Immature natural killer cell (primary cell): Measurements from ENCODE around the gene CHCHD3. TPM values are rescaled to one million over a fixed set of nuclear protein-coding genes. Genes with fewer than 3 reads are reported as not detected.
A peak's percentile ranks its signal among the peaks of the same experiment; 100 is the strongest.

Experiments
- DNase-seq, 3 donors: peaks; one replicate each; pipeline ENCODE4 v3.0.0; 2022; ENCODE audit warnings: mixed read lengths in 1 of 3
- H3K27ac Mint-ChIP-seq, 6 donors: one replicate each; pipeline ENCODE4 v1.8.0; 2020; ENCODE audit warnings: mixed read lengths in 6 of 6, mild to moderate bottlenecking in 5 of 6, inconsistent platforms in 4 of 6, moderate library complexity in 3 of 6
- H3K27me3 Mint-ChIP-seq, 3 donors: one replicate each; pipeline ENCODE4 v1.8.0; 2020 to 2021; ENCODE audit warnings: low read depth in 3 of 3, mild to moderate bottlenecking in 3 of 3, mixed read lengths in 3 of 3, moderate library complexity in 3 of 3, inconsistent platforms in 1 of 3
- H3K36me3 Mint-ChIP-seq, 3 donors: one replicate each; pipeline ENCODE4 v1.8.0; 2020; ENCODE audit warnings: mixed read lengths in 3 of 3, inconsistent platforms in 2 of 3, mild to moderate bottlenecking in 2 of 3
- H3K4me1 Mint-ChIP-seq, 2 donors: one replicate each; pipeline ENCODE4 v1.8.0; 2020; ENCODE audit warnings: inconsistent platforms in 2 of 2, mild to moderate bottlenecking in 2 of 2, mixed read lengths in 2 of 2, moderate library complexity in 1 of 2
- H3K4me3 Mint-ChIP-seq, 5 donors: one replicate each; pipeline ENCODE4 v1.8.0; 2020; ENCODE audit warnings: mild to moderate bottlenecking in 5 of 5, mixed read lengths in 5 of 5, inconsistent platforms in 3 of 5, moderate library complexity in 3 of 5
- H3K9me3 Mint-ChIP-seq, 6 donors: one replicate each; pipeline ENCODE4 v1.8.0; 2020; ENCODE audit warnings: mild to moderate bottlenecking in 6 of 6, mixed read lengths in 6 of 6, inconsistent platforms in 4 of 6, moderate library complexity in 3 of 6
- polyA plus RNA-seq, 3 donors: library from polyadenylated mRNA; unstranded; fragments of 300-500 nt; fragmentation: Illumina TruSeq; gene quantifications; one replicate each; pipeline ENCODE4 v1.2.3, GENCODE V29; 2021

Gene CHCHD3
- polyA plus RNA-seq, 3 donors from 2014 or later: 57.8 to 65.9 (median 61.4) TPM

GRCh38 chr7:133064082-133064820 lies 17.6 kb downstream of the CHCHD3 start:
- no peaks in the 10 kb centered on the region for H3K27me3 Mint-ChIP-seq
- no peak for DNase-seq
- no peaks in the 10 kb centered on the region for H3K9me3 Mint-ChIP-seq
- peaks cover 7 to 22% of the 10 kb centered on the region in 2 donors for H3K4me1 Mint-ChIP-seq
- peak overlapping the region in 1 of 6 donors; percentile 39 for H3K27ac Mint-ChIP-seq
- no peak overlapping the region for H3K4me3 Mint-ChIP-seq
- peaks cover 21 to 32% (median 22%) of the 10 kb centered on the region in 3 donors for H3K36me3 Mint-ChIP-seq

GRCh38 chr7:133061792-133062191 lies 20.1 kb downstream of the CHCHD3 start:
- Mint-ChIP-seq H3K4me3 (no peak overlapping the region), H3K36me3 (peaks cover 5 to 14% (median 7%) of the 10 kb centered on the region in 3 donors), H3K27me3 (no peaks in the 10 kb centered on the region), H3K4me1 (peaks cover 13 to 32% of the 10 kb centered on the region in 2 donors), H3K27ac (no peak overlapping the region), H3K9me3 (no peaks in the 10 kb centered on the region)
- DNase-seq: no peak

GRCh38 chr7:133061357-133061756 lies 20.5 kb downstream of the CHCHD3 start:
- no peak for DNase-seq
- H3K27ac Mint-ChIP-seq: no peak overlapping the region
- no peaks in the 10 kb centered on the region for H3K9me3 Mint-ChIP-seq

GRCh38 chr7:133060004-133060403 lies 21.9 kb downstream of the CHCHD3 start:
- peaks cover 0 to 2% (median 0%) of the 10 kb centered on the region in 3 donors for H3K27me3 Mint-ChIP-seq
- H3K27ac Mint-ChIP-seq: no peak overlapping the region
- peaks cover 0 to 9% (median 5%) of the 10 kb centered on the region in 3 donors for H3K36me3 Mint-ChIP-seq
- no peak overlapping the region for H3K4me3 Mint-ChIP-seq
- H3K9me3 Mint-ChIP-seq: no peaks in the 10 kb centered on the region
- no peak for DNase-seq
- peaks cover 23 to 46% of the 10 kb centered on the region in 2 donors for H3K4me1 Mint-ChIP-seq

More at GRCh38 chr7:133061357-133061756, 20.5 kb downstream of the CHCHD3 start:
- H3K27me3 Mint-ChIP-seq: no peaks in the 10 kb centered on the region
- H3K4me1 Mint-ChIP-seq: peaks cover 16 to 37% of the 10 kb centered on the region in 2 donors
- H3K4me3 Mint-ChIP-seq: no peak overlapping the region
- peaks cover under 1 to 9% (median 5%) of the 10 kb centered on the region in 3 donors for H3K36me3 Mint-ChIP-seq

- H3K9me3 Mint-ChIP-seq: no peaks in the 10 kb centered on the region
- peaks cover 20 to 39% of the 10 kb centered on the region in 2 donors for H3K4me1 Mint-ChIP-seq
- peaks cover 0 to 5% (median 0%) of the 10 kb centered on the region in 3 donors for H3K36me3 Mint-ChIP-seq
- H3K27ac Mint-ChIP-seq: no peak overlapping the region
- peaks cover 0 to 2% (median 0%) of the 10 kb centered on the region in 3 donors for H3K27me3 Mint-ChIP-seq
- no peak overlapping the region for H3K4me3 Mint-ChIP-seq
- no peak for DNase-seq
These were observed 22.6 kb downstream of the CHCHD3 start for GRCh38 chr7:133059263-133059662.

GRCh38 chr7:133056370-133057238 lies 25.3 kb downstream of the CHCHD3 start:
- H3K4me1 Mint-ChIP-seq: peaks cover 33 to 58% of the 10 kb centered on the region in 2 donors
- H3K27ac Mint-ChIP-seq: peak overlapping the region in 1 of 6 donors; percentile 17
- H3K27me3 Mint-ChIP-seq: peaks cover 0 to 2% (median 0%) of the 10 kb centered on the region in 3 donors
- DNase-seq: no peak
- no peak overlapping the region for H3K4me3 Mint-ChIP-seq
- H3K9me3 Mint-ChIP-seq: no peaks in the 10 kb centered on the region
- peaks cover 0 to 5% (median 0%) of the 10 kb centered on the region in 3 donors for H3K36me3 Mint-ChIP-seq

GRCh38 chr7:133054162-133054840 lies 27.6 kb downstream of the CHCHD3 start:
- Mint-ChIP-seq H3K4me3 (no peak overlapping the region), H3K27me3 (peaks cover 0 to 2% (median 1%) of the 10 kb centered on the region in 3 donors), H3K27ac (peak overlapping the region in 1 of 6 donors; percentile 40), H3K9me3 (no peaks in the 10 kb centered on the region), H3K4me1 (peaks cover 32 to 66% of the 10 kb centered on the region in 2 donors), H3K36me3 (no peaks in the 10 kb centered on the region)
- DNase-seq: no peak

- no peak overlapping the region for H3K4me3 Mint-ChIP-seq
- peaks cover 34 to 64% of the 10 kb centered on the region in 2 donors for H3K4me1 Mint-ChIP-seq
- H3K36me3 Mint-ChIP-seq: no peaks in the 10 kb centered on the region
- H3K27ac Mint-ChIP-seq: peak overlapping the region in 1 of 6 donors; percentile 40
- H3K9me3 Mint-ChIP-seq: no peaks in the 10 kb centered on the region
- no peak for DNase-seq
- H3K27me3 Mint-ChIP-seq: peaks cover 0 to 2% (median 1%) of the 10 kb centered on the region in 3 donors
These were observed 28.5 kb downstream of the CHCHD3 start for GRCh38 chr7:133053321-133053891.

GRCh38 chr7:133052826-133053225 lies 29.1 kb downstream of the CHCHD3 start:
- H3K27ac Mint-ChIP-seq: no peak overlapping the region
- H3K27me3 Mint-ChIP-seq: peaks cover 0 to 2% (median 1%) of the 10 kb centered on the region in 3 donors
- no peaks in the 10 kb centered on the region for H3K36me3 Mint-ChIP-seq
- H3K9me3 Mint-ChIP-seq: no peaks in the 10 kb centered on the region
- H3K4me1 Mint-ChIP-seq: peaks cover 36 to 68% of the 10 kb centered on the region in 2 donors
- H3K4me3 Mint-ChIP-seq: no peak overlapping the region
- DNase-seq: no peak

- H3K36me3 Mint-ChIP-seq: no peaks in the 10 kb centered on the region
These were observed 29.5 kb downstream of the CHCHD3 start for GRCh38 chr7:133052401-133052756.

GRCh38 chr7:133051719-133052400 lies 30.0 kb downstream of the CHCHD3 start:
- H3K36me3 Mint-ChIP-seq: peaks cover 0 to 3% (median 1%) of the 10 kb centered on the region in 3 donors
- no peak overlapping the region for H3K27ac Mint-ChIP-seq
- no peaks in the 10 kb centered on the region for H3K9me3 Mint-ChIP-seq
- H3K27me3 Mint-ChIP-seq: peaks cover 0 to 2% (median 1%) of the 10 kb centered on the region in 3 donors
- H3K4me3 Mint-ChIP-seq: no peak overlapping the region
- no peak for DNase-seq
- peaks cover 35 to 71% of the 10 kb centered on the region in 2 donors for H3K4me1 Mint-ChIP-seq

More at GRCh38 chr7:133052401-133052756, 29.5 kb downstream of the CHCHD3 start:
- H3K27ac Mint-ChIP-seq: no peak overlapping the region
- no peaks in the 10 kb centered on the region for H3K9me3 Mint-ChIP-seq
- H3K27me3 Mint-ChIP-seq: peaks cover 0 to 2% (median 1%) of the 10 kb centered on the region in 3 donors
- H3K4me1 Mint-ChIP-seq: peaks cover 36 to 70% of the 10 kb centered on the region in 2 donors
- H3K4me3 Mint-ChIP-seq: no peak overlapping the region
- no peak for DNase-seq

GRCh38 chr7:133051066-133051465 lies 30.8 kb downstream of the CHCHD3 start:
- Mint-ChIP-seq H3K27ac (peak overlapping the region in 1 of 6 donors; percentile 37), H3K4me1 (peaks cover 28 to 65% of the 10 kb centered on the region in 2 donors), H3K27me3 (peaks cover 0 to 2% (median 1%) of the 10 kb centered on the region in 3 donors), H3K36me3 (peaks cover 0 to 5% (median 4%) of the 10 kb centered on the region in 3 donors), H3K9me3 (no peaks in the 10 kb centered on the region), H3K4me3 (no peak overlapping the region)
- no peak for DNase-seq
